Right lobe of liver (tissue), 4 donors: ENCODE data around the gene SPRYD3.

Experiments used
- POLR2A ChIP-seq: fragments of 450-650 bp; IDR thresholded peaks from one replicate; pipeline ENCODE4 v1.6.1; 2017; ENCODE audit warnings: antibody characterized with exemption, mild to moderate bottlenecking
- TF ChIP-seq, protein P1 (sequence below), 4 donors: fragments of 200-600 bp in 3 of 4; fragments of 450-650 bp in 1 of 4; IDR thresholded peaks; one replicate each; pipeline versions ENCODE4 v1.5.1 to v1.8.0; 2016 to 2022; ENCODE audit warnings: antibody characterized with exemption in 4 of 4, mild to moderate bottlenecking in 2 of 4
- donor health status: DM: no; HTN: no; CAD: no.
- donor health status: DM: no; HTN: no; CAD: no.
- donor health status: DM: no; HTN: yes; CAD: no.

DNA sequence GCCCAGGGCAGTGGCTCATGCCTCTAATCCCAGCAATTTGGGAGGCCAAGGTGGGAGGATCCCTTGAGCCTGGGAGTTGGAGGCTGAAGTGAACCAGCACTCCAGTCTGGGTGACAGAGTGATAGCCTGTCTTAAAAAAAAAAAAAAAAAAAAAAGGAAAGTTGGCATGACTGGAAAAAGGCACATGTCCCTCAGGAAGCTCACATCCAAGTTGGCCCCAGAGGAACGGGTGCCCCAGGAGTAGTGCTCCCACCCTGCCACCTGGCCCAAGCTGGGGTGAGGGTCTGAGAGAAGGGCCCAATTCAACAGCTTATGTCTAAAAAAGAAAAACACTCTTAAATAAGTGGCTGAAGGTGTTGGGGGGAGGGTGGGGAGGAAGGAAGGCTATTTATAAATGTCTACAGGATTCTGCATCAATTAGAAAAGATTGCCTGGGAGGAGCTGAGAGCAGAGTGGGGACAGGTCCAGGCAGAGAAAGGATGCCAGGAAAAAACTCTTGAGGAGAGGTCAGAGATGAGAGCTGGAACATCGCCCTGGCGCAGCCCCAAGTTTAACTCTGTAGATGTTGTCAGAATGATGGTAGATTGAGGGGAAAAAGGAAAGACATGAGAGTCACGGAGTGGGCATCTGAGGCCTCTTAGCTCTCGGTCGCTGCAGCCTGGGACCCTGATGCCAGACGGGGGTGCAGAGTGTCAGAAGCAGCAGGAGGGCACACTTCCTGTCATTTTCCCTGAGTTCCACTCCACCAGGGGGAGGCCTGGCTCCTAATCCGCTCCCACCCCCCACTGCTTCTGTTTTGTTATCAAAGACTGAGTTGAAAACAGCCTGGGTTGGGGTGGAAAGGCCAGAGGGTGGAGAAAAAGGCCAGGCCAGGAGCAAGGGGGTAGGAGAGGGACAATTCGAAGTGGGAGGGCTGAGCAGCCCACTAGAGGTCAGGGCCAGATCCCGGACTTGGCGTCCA is 7.3 kb downstream of the SPRYD3 start:
- TF ChIP-seq, protein P1, sequence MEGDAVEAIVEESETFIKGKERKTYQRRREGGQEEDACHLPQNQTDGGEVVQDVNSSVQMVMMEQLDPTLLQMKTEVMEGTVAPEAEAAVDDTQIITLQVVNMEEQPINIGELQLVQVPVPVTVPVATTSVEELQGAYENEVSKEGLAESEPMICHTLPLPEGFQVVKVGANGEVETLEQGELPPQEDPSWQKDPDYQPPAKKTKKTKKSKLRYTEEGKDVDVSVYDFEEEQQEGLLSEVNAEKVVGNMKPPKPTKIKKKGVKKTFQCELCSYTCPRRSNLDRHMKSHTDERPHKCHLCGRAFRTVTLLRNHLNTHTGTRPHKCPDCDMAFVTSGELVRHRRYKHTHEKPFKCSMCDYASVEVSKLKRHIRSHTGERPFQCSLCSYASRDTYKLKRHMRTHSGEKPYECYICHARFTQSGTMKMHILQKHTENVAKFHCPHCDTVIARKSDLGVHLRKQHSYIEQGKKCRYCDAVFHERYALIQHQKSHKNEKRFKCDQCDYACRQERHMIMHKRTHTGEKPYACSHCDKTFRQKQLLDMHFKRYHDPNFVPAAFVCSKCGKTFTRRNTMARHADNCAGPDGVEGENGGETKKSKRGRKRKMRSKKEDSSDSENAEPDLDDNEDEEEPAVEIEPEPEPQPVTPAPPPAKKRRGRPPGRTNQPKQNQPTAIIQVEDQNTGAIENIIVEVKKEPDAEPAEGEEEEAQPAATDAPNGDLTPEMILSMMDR (IDR thresholded peaks at IDR 0.05) = no peak
- TF ChIP-seq POLR2A = no peak
